ENCODE data around the gene TESK2.
"Not testable (repeated sequence)": the region's sequence is repeated elsewhere in the genome, so short reads cannot be mapped to it uniquely, and the experiment has no call there.

TESK2 gene

DNA sequence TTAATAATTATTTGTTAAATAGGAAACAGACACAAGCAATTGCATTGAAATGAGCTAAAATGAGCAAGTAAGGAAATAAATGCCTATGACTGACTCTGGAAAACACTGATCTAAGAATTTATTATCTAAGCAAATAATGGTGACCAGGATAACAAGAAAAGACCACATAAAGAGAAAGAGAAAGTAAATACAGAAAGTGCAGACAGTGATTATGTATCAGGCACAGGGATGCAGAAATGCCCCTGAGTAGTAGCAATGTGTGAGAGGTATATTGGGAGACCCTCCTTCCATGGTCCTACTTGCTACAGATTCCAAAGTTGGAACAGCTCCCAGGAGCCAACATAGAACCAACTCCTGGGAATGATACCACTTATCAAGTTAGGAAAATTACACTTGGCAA is 117.4 kb downstream of the TESK2 start:
- DNase-seq = no peak

GRCh38 chr1:45370575-45370974 is 120.4 kb downstream of the TESK2 start:
- no peak for DNase-seq

DNA sequence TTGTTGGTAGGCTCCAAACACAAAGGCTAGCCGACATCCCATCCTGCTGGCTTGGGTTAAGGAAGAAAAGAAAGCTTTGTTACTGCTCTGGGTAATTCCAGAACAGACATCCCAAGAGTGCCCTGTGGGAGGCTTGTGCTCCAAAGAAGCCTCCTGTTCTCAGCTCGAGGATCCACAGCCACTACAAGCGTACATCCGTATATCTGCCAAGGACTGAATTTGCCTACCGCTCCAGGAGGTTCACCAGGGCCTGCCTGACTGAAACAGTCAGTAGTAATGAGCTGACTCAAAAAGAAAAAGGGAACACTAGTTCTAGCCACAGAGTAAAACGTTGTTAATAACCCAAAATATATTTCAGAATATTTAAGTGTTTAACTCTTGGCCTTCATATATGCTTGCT is 125.9 kb downstream of the TESK2 start:
- no peak for DNase-seq

GRCh38 chr1:45364294-45364693 is 126.7 kb downstream of the TESK2 start:
- DNase-seq = no peak

DNA sequence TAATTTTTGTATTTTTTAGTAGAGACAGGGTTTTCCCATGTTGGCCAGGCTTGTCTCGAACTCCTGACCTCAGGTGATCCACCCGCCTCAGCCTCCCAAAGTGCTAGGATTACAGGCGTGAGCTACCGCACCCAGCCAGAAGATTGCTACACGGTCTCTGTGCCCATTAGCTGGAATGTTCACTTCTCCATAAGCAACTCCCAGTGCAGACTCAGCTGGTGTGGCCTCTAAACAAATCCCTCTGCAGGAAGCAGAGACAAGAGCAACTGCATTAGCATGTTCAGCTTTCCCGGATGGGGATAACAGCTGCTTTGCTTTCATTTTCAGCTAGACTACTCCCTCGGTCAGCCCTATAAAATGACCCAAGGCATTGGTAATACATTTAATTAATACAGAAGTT is 130.0 kb downstream of the TESK2 start:
- not testable (repeated sequence) for DNase-seq

- peak; percentile 50 for DNase-seq
Measured at GRCh38 chr1:45359882-45360513, 131.0 kb downstream of the TESK2 start.

DNA sequence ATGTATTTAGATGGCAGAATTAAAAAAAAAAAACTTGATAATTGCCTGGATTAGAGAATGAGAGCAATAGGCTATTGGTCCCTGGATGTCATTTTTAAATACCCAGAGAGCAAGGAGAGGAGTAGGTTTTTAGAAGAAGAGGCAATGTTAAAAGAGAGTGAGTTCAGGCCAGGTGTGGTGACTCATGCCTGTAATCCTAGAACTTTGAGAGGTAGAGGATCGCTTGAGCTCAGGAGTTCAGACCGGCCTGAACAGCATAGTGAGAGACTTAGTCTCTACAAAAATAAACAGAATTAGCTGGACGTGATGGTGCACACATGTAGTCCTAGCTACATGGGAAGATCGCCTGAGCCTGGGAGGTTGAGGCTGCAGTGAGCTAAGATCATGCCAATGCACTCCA is 134.8 kb downstream of the TESK2 start:
- no peak for DNase-seq

DNA sequence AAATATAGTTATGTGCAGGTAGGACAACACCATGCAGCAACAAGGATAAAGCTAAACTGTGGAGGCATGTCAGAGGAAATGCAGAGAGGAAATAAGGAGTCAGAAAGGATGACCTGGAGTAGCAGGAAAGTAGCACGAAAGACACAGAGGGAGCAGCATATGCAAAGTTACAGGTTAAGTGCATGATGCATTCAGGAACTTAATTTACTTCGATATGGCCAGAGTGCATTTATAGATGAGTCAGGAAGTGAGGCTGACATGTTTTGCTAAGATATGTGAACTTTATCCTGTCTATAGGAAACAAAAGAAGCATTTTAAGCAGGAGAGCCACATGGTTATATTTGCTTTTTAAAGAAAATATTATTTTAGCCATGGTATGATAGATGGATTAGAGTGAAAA is 135.3 kb downstream of the TESK2 start:
- no peak for DNase-seq

DNA sequence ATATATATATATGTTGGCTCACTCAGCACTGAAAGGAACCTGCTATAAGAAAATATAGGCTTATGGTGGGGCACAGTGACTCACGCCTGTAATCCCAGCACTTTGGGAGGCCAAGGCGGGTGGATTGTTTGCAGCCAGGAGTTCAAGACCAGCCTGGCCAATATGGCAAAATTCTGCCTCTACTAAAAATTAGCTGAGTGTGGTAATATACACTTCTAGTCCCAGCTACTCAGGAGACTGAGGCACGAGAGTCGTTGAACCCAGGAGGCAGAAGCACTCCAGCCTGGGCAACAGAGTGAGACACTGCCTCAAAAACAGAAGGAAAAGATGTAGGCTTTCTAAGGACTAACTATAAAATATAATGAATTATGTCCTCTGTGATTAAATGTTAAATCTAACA is 136.1 kb downstream of the TESK2 start:
- no peak for DNase-seq

GRCh38 chr1:45353685-45354084 is 137.3 kb downstream of the TESK2 start:
- no peak for DNase-seq

- no peak for DNase-seq
Measured at GRCh38 chr1:45351508-45351907, 139.5 kb downstream of the TESK2 start.

- no peak for DNase-seq
Measured at GRCh38 chr1:45348966-45349677, 141.8 kb downstream of the TESK2 start.

DNA sequence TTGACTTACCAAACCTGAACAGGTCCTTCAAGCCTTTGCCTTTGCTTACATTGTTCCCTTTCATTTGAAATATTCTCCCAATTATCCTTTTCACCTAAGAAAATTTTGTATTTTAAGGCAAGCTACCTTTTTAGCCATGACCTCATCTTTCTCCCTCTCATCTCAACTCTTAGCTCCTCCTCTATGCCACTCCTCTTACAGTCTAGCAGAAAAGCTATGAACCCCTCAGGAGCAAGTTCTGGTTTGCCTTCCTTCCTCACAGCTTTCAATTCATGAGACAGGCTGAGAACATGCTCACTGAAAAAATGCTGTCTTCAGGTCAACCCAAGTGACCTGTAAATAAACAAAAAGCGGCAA is 142.4 kb downstream of the TESK2 start:
- DNase-seq = no peak

GRCh38 chr1:45348020-45348419 is 142.9 kb downstream of the TESK2 start:
- no peak for DNase-seq

- DNase-seq = no peak
Measured at GRCh38 chr1:45346473-45346872, 144.5 kb downstream of the TESK2 start.

DNA sequence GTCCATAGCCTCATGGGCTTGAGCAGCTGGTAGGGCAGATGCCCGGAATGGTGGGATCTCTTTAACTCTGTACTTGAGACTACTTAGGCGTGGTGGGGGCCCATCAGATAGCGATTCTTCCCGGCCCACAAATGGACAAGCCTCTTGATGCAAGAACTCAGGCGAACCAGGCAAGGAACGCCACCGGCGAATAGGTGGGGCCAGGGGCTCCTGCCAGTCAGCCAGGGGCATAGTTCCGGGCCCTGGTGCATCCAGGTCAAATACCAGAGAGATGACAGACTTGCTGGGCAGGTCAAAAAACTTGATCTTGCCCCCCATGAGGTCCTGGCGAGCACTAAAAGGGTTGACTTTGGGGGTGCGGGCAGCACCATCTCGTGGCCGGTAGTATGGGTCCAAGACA is 145.9 kb downstream of the TESK2 start:
- no peak for DNase-seq

DNA sequence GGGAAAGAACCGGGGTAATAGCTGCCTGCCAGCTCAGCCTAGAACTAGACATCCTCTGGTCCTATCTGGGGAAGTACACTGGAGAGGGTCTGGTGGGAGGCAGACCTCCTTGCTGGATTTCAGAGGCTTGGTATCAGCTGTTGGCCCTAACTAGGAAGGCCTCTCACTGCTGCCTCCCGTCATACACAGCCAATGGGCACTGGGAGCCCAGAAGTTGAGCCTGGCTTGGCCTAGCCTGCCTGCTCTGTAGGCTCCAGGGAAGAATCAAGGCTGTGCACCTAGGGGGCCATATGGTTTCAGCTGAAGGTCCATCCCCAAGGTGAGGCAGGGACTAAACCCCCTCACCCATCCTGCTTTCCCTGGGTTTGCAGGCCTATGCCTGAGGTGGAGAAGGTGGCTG is 146.5 kb downstream of the TESK2 start:
- no peak for DNase-seq

DNA sequence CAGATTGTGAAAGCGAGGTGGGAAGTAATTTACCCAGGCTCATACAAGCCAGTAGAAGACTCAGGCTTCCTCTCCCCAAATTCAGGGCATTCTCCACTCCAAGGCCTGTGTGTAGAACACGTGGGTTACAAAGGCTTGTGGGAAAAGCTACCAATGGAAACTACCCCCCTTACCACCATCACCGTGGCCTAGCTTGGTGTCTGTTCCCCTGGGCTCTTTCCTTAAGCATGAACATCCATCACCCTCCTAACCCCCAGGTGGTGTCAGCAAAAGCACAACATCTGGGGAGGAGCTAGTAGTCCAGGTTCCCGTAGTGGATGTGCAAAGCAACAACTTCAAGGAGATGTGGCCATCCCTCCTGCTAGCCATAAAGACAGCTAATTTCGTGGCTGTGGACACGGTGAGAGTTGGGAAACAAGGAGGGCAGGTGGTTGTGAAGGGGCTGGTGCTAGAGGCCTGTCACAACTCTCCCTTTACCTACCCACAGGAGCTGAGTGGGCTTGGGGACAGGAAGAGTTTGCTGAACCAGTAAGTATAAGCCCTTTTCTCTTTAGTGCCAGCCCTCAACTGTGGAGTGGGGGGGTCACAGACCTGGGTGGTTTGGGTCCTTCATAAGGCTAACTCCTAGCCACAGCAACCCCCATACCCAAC is 150.0 kb downstream of the TESK2 start:
- DNase-seq = no peak

- peak; percentile 85 for DNase-seq
Measured at GRCh38 chr1:45339789-45340558, 151.0 kb downstream of the TESK2 start, which contains the start of the genes MUTYH and TOE1. MUTYH (minus strand) TSS chr1:45340440; CDS start chr1:45334505, 5,935 bp downstream. TOE1 (plus strand) TSS chr1:45340170; CDS start chr1:45340253, 83 bp downstream.

DNA sequence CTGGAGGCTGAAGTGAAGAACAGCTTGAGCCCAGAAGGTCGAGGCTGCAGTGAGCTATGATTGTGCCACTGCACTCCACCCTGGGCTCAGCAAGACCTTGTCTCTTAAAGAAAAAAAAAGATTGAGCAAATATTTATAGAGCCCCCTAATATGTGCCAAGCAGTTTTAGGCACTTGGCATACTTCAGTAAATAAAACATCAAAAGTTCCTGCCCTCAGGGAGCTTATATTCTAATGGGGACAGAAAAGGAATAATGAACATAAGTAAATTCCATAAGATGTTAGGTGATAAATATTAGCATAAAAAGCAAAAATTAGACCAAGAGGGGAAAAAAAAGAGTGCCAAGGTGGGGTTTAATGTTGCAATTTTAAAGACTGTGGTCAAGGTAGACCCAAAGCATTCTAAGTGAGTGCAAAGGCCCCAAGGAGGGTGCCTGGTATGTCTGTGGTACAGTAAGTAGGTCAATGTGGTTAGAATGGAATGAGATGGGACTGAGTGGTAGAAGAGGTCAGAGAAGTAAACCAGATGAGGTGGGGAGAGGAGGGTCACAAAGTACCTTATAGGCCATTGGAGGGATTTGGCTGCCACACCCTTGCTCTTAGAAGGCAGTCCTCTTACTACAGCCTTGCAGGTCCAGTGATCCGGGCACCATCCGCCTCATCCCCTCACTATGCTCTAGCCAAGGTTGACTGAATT is 153.2 kb downstream of the TESK2 start:
- DNase-seq = no peak

- DNase-seq = no peak
Measured at GRCh38 chr1:45335855-45336324, 155.1 kb downstream of the TESK2 start.

Measured in NCI-H748 treated with DMSO at 0.1 percent for 48 hours (cell line).